Ishikawa (cell line): ENCODE data around the gene MSX1.

Source experiments
- CEBPB ChIP-seq: IDR thresholded peaks from 2 replicates; pipeline ENCODE4 v1.6.1; 2012
- CREB1 ChIP-seq: IDR thresholded peaks from 2 replicates; pipeline ENCODE4 v1.6.1; 2012; ENCODE audit warnings: low read depth
- EGR1 ChIP-seq: IDR thresholded peaks from 2 replicates; pipeline ENCODE4 v1.6.1; 2012
- EP300 ChIP-seq: IDR thresholded peaks from 2 replicates; pipeline ENCODE4 v1.6.1; 2012; ENCODE audit warnings: borderline replicate concordance
- FOXM1 ChIP-seq: IDR thresholded peaks from 2 replicates; pipeline ENCODE4 v1.6.1; 2012; ENCODE audit warnings: low read depth, borderline replicate concordance
- NFIC ChIP-seq: IDR thresholded peaks from 2 replicates; pipeline ENCODE4 v1.6.1; 2012
- RAD21 ChIP-seq: IDR thresholded peaks from 2 replicates; pipeline ENCODE4 v1.6.1; 2012; ENCODE audit warnings: low read depth
- TAF1 ChIP-seq: IDR thresholded peaks from 2 replicates; pipeline ENCODE4 v1.6.1; 2012; ENCODE audit warnings: low read depth, mild to moderate bottlenecking
- TCF12 ChIP-seq: IDR thresholded peaks from 2 replicates; pipeline ENCODE4 v1.6.1; 2012; ENCODE audit warnings: low read depth
- TEAD4 ChIP-seq: IDR thresholded peaks from 2 replicates; pipeline ENCODE4 v1.6.1; 2012
- USF1 ChIP-seq: IDR thresholded peaks from 2 replicates; pipeline ENCODE4 v1.6.1; 2012
- YY1 ChIP-seq: IDR thresholded peaks from 2 replicates; pipeline ENCODE4 v1.6.1; 2012; ENCODE audit warnings: low read depth
- ZBTB7A ChIP-seq: IDR thresholded peaks from 2 replicates; pipeline ENCODE4 v1.6.1; 2012; ENCODE audit warnings: low read depth
- TF ChIP-seq, protein P1 (sequence below): IDR thresholded peaks from 2 replicates; pipeline ENCODE4 v1.6.1; 2012
- TF ChIP-seq, protein P2 (sequence below): IDR thresholded peaks from 2 replicates; pipeline ENCODE4 v1.6.1; 2012; ENCODE audit warnings: low read depth, mild to moderate bottlenecking

Gene MSX1

GRCh38 chr4:4867375-4868039 is 8.0 kb downstream of the MSX1 start:
- TF ChIP-seq, protein P1, sequence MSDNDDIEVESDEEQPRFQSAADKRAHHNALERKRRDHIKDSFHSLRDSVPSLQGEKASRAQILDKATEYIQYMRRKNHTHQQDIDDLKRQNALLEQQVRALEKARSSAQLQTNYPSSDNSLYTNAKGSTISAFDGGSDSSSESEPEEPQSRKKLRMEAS: no peak; the same call in 1 of the 2 replicates
- 0 out of 2 replicates have a peak, but pooled peaks have one; percentile 26 for TF ChIP-seq ZBTB7A
- no peak for TF ChIP-seq YY1
- no peak for TF ChIP-seq NFIC
- peak; percentile 77 for TF ChIP-seq EGR1
- TF ChIP-seq, protein P2, sequence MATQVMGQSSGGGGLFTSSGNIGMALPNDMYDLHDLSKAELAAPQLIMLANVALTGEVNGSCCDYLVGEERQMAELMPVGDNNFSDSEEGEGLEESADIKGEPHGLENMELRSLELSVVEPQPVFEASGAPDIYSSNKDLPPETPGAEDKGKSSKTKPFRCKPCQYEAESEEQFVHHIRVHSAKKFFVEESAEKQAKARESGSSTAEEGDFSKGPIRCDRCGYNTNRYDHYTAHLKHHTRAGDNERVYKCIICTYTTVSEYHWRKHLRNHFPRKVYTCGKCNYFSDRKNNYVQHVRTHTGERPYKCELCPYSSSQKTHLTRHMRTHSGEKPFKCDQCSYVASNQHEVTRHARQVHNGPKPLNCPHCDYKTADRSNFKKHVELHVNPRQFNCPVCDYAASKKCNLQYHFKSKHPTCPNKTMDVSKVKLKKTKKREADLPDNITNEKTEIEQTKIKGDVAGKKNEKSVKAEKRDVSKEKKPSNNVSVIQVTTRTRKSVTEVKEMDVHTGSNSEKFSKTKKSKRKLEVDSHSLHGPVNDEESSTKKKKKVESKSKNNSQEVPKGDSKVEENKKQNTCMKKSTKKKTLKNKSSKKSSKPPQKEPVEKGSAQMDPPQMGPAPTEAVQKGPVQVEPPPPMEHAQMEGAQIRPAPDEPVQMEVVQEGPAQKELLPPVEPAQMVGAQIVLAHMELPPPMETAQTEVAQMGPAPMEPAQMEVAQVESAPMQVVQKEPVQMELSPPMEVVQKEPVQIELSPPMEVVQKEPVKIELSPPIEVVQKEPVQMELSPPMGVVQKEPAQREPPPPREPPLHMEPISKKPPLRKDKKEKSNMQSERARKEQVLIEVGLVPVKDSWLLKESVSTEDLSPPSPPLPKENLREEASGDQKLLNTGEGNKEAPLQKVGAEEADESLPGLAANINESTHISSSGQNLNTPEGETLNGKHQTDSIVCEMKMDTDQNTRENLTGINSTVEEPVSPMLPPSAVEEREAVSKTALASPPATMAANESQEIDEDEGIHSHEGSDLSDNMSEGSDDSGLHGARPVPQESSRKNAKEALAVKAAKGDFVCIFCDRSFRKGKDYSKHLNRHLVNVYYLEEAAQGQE: no peak
- TF ChIP-seq TEAD4: peak; percentile 46; the same call in 1 of the 2 replicates
- no peak for TF ChIP-seq USF1
- TF ChIP-seq CREB1: no peak
- TF ChIP-seq RAD21: peak; percentile 30; the same call in 1 of the 2 replicates
- 0 out of 2 replicates have a peak, but pooled peaks have one; percentile 20 for TF ChIP-seq FOXM1
- no peak for TF ChIP-seq TAF1
- TF ChIP-seq TCF12: peak; percentile 61; the same call in 1 of the 2 replicates
- no peak for TF ChIP-seq EP300
- no peak for TF ChIP-seq CEBPB

DNA sequence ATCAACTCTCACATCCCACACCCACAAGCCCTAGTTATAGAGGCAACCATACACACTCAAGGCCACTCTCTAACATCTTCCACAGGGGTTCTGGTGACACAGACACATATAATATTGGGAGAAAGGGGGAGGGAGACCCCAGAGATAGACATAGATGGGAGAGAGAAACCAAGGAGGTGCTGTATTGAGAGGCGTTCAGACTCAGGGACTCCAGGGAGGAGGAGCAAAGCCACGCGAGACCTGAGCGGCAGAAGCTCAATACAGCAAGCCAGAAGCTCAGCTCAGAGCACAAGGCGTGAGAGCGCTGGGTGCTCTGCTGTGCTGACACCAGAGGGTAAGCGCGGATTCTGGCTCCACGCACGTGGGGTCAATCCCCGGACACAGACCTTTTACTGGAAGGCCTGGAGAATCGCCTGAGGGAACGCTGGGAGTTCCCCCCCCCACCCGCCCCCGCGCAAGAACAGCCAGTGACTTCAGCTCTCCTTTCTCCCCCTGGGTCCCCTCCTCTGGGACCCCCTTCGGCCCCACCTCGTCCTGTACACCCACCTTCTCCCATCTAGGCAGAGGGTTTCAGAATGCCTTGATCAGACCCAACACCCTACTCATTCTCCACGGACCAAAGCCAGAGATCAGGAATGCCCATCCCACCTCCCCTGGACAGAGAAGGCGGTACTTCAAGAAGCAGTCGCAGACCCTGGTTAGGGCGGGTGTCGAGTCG is 8.7 kb downstream of the MSX1 start:
- no peak for TF ChIP-seq NFIC

- TF ChIP-seq ZBTB7A: no peak
- TF ChIP-seq CEBPB: no peak
Measured at GRCh38 chr4:4868758-4869723, 9.6 kb downstream of the MSX1 start.

GRCh38 chr4:4869731-4870571 is 10.5 kb downstream of the MSX1 start:
- no peak for TF ChIP-seq TCF12
- no peak for TF ChIP-seq ZBTB7A
- no peak for TF ChIP-seq TEAD4
- no peak for TF ChIP-seq EP300
- no peak for TF ChIP-seq EGR1
- TF ChIP-seq RAD21: no peak
- TF ChIP-seq CREB1: no peak
- no peak for TF ChIP-seq TAF1
- no peak for TF ChIP-seq YY1
- TF ChIP-seq NFIC: no peak
- TF ChIP-seq FOXM1: no peak
- TF ChIP-seq, protein P1: no peak

- TF ChIP-seq USF1 (no peak), RAD21 (no peak), EP300 (no peak), YY1 (no peak), TEAD4 (no peak), CREB1 (no peak), EGR1 (no peak), FOXM1 (no peak), TAF1 (no peak)
- TF ChIP-seq, protein P2: no peak
Measured at GRCh38 chr4:4870576-4871241, 11.2 kb downstream of the MSX1 start.
